Glomerular endothelial cell (primary cell): Measurements from ENCODE around the gene NF1. TPM values are rescaled to one million over a fixed set of nuclear protein-coding genes. Genes with fewer than 3 reads are reported as not detected.
"Not testable (repeated sequence)": the region's sequence is repeated elsewhere in the genome, so short reads cannot be mapped to it uniquely, and the experiment has no call there.

Experiments used
- DNase-seq: peaks from one replicate; pipeline ENCODE4 v3.0.0-alpha.2; 2011; ENCODE audit warnings: low read depth, low spot score; ENCODE audit errors: extremely low read depth
- total RNA-seq: library from RNA; depleted of rRNA; stranded (reverse); fragments of >200 nt; gene quantifications from 2 replicates; pipeline ENCODE4 v1.2.3, GENCODE V29; 2015

Gene NF1
- total RNA-seq, 1 donor from 2014 or later: 48.1 TPM

DNA sequence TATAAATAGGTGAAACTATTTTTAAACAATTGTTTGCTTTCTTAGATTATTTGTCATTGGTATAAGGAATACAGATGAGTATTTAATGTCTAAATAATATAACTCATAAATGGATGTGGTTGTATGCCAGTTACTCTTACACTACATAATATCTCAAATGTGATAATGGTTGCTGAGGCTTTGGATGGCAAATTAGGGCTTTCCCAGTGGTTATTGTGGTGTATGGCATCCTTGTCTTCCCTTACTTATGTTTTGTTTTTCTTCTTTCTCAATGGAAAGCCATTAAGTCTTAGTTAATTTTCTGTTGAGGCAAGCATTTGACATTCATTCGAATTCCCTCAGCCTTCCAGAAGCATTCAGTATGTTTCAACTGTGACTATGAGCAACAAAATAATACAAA is 191.8 kb downstream of the NF1 start:
- DNase-seq: no peak

DNA sequence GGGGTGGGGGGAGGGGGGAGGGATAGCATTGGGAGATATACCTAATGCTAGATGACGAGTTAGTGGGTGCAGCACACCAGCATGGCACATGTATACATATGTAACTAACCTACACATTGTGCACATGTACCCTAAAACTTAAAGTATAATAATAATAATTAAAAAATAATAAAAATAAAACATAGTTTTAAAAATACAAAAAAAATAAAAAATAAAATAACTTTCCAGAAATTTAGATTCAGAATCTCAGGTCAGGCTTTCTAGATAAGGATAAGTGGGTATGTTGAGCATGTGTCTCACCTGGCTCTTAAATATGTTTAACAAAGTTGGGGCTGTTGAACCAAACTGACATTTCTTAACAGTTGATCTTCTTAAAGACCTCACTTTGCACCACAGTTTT is 193.2 kb downstream of the NF1 start:
- DNase-seq: not testable (repeated sequence)

DNA sequence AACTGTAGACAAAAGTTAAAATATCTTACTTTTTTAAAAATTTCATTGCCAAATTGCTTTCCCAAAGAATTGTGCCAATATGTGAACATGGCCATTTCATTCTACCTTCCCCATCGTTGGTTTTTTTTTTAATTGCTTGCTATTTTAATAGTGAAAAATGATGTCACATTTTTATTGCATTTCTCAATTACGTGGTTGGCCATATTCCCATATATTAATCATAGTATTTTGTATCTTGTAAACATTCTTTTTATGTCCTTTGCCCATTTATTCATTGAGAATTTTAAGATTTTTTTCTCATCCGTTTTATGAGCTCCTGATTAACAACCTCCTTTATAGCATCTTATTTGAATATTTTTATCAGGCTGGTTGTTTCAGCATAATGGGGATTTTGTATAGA is 195.0 kb downstream of the NF1 start:
- DNase-seq: no peak

DNA sequence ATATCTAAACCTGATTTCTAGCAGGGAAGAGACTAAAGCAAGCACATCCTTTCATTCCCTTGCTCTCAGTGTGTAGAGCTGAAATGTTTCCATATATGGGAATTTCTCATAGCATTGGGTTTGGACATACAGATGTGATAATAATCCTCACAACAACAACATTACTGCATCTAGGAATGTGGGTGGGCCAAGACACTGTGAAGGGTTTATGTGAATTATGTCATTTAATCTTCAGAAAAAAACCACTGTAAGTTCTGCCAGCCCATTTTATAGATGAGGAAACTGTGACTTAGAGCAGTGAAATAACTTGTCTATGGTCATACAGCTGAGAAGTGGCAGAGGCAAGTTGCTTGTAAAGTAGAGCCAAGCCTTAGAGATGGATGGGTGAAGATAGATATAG is 197.0 kb downstream of the NF1 start:
- no peak for DNase-seq

DNA sequence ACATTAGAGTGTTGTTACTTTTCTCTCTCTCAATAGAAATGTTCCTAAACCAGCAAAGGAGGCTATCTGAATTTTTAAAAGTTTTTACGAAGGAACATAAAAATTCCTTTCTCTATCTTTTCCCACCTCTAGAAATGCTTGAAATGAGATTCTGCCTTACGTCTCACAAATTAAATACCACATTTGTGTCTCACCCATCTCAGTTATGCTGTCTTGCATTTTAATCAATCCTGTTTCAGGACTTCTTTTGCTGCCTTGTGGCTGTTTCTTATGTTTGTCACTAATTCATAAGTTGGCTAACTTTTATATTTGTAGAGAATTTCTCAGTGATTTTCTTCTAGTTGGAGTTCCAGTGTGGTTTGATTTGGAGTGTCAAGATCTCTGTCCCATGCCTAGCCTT is 198.8 kb downstream of the NF1 start:
- DNase-seq: no peak

DNA sequence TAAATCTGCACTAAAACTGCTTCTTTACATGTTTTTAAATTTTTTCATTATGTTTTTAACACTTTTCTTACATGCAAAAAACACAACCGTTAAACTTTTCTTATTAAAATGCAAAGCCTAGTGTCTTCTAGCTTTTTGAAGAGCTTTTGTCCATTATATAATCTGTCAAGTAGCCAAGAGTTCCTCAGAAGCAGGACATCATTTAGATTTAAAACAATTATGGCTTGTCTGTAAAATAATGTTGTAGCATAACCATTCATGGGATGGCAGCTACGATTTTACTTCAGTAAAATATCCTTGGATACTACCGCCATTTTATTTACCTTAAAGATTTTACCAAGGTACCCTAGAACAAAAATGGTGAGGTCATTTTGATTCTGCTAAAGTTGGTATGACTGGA is 199.5 kb downstream of the NF1 start:
- DNase-seq: no peak

DNA sequence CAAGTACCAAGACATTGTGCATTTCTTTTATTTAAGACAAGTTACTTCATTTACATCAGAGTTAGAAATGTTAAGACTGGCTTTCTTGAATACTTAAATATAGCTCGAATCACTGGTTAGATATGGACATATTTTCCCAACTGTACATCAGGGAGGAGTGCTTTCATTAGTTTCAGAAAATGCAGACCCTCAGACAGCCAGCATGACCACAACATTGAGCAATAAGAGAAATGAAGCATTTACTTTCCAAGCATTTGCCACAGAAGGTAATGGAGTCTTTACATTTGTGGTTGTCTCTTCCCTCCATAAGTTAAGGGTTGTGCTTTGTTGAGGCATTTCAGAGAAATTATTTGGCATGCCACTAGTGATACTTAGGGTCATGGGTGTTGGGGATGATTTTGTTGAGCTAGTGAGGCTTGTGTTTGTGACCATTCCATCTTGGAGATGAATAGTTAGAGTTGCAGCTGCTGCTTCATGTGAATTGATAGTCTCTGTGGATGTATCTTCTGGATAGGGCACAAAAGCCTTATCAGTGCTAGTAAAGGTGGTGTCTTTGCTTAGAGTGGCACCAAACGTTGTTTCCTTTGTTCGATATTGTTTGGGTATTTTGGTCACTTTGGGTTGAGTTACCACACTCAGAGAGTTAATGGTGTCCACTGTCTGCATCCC is 200.2 kb downstream of the NF1 start:
- DNase-seq: no peak

DNA sequence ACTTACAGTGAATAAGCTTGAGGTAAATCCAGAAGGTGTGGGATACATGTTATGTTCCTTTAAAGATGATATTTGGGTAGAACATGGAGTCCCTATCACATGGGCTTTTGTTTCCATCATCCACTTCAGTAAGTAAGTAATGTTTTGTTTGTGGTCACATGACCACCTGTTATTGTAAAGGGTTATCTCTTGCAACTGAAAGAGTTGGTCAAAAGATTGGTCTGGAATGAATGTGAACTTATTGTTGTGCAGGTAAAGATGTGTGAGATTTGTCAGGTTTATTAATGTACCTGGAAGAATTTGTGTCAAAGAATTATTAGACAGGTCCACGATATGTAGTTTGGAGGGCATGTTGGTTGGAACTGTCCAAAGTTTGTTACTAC is 200.7 kb downstream of the NF1 start:
- DNase-seq: no peak

DNA sequence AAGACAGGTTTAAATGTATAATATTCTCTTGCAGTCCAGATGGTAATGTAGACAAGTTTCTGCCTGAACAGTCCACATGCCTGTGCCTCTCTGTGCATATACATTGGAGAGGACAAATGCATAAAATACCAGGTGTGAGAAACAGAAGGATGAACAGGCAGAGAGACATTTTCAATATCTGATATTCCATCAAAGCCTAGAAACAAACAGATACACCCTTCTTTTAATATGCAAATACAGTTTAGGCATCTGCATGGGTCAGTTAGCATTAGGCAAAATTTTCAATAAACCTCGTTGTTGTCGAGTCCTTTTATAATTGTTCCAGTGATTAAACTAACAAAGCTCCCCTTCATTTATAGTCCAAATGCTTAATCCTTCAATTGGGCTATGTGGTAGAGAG is 201.4 kb downstream of the NF1 start:
- no peak for DNase-seq

DNA sequence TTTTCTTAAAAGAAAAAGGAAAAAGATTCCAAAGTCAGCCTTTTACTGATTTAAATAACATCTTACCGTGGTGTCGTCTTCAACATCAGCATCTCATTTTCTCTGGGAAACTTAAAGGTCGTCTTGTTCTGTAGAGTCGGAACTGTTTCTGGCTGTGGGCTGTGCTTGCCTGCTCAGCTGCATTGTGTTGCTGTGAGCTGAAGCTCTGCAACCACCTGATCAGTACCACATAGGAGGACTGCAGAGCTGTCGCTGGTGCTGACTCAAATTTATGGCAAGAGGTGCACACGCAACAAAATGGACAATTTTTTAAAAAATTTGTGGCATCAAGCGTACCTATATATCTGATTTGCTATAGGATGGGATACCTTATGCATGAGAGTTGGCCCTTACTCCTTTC is 202.3 kb downstream of the NF1 start, which contains the start of gene OMG:
TSS of gene OMG (minus strand) at position 150 of the 400 bp plus-strand sequence. CDS start 908 bp downstream, outside the sequence.
- no peak for DNase-seq

DNA sequence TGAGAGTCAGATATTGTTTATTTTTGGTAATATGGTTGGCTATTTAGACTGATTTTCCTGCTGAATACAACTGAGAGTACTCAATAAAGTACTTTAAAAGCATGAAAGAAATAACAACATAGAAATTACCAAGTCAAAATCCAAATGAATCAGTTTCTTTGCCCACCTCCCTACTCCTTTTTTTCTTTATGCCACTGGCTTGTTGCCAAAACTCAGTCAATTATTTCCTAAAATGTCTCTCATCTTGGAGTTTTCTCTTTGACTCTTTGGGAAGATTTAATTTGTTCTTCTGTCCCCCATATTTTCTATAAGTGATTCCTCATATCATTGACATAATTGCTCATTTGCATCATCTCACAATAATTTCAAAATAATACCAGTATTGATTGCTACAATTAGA is 204.8 kb downstream of the NF1 start:
- no peak for DNase-seq

DNA sequence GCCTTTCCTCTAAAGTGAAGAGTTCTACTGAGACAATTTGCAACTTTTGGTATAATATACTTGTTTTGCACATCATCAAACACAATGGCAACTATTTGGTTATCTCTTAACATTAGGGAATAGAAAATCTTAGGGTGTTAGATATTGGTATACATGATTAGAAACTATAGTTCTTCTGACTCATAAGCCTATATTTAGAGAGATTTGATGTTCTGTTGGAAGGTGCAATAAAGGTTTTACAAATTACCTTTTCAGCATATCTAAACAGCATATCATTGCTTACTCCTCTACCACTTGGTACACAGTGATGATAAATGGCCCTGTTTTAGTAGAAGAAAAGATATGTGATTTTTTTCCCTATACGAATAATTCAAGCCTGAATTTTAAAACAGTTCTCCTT is 212.9 kb downstream of the NF1 start:
- no peak for DNase-seq

DNA sequence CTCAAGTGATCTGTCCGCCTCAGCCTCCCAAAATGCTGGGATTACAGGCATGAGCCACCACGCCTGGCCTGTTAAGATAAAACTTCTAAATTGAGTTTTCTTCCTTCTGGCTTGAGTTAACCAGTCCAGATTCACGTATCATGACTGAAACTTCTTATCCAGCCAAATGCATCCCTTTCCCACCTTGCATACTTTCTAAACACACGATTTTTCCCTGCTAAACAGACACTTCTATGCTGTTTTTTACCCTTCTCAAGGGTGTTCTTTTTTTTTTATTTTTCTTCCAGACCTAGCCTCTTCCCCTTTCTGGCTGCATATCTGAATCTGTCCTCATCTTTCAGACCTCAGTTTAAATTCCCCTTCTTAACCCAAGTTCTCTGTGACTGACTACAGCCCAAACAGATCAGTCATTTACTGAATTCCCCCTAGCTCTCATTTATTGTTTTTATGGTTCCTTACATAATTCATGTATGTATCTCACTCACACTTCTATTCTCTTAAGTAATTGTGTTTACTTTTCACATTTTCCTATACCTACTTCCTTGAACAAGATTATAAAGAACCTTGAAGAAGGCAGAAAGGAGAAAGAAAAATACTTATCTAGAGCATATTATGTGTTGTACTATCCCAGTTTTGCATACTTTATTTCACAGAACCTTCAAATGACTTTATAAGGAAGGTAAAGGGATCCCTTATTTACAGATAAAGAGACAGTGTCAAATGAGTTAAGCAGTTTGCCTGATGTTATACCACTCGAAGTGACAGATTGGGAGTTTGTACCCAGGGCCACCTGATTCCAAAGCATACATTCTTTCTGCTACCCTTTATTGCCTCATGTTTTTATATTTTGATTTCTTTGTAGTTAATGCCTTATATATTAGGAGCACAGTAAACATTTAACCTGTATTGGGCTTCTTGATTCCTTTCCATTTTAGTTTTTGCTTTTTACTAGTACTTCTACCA is 213.9 kb downstream of the NF1 start:
- DNase-seq: no peak

DNA sequence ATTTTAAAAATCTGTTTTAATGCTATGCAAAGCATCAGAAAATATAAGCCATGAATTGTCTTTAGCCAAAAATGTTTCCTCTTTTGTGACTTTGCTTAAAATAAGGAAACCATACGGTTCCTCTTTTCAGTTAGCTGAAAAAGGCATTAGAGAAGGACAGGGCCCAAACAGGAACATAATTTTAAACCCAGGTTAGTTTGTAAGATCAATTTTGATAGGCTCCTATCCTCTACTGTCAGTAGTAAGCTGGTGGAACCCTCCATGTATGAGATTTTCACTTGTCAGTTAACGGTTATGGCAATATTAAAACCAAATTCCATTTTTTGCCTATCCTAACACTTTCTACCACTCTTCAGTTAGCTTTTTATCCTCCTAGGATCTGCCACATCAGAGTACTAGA is 214.8 kb downstream of the NF1 start:
- no peak for DNase-seq

DNA sequence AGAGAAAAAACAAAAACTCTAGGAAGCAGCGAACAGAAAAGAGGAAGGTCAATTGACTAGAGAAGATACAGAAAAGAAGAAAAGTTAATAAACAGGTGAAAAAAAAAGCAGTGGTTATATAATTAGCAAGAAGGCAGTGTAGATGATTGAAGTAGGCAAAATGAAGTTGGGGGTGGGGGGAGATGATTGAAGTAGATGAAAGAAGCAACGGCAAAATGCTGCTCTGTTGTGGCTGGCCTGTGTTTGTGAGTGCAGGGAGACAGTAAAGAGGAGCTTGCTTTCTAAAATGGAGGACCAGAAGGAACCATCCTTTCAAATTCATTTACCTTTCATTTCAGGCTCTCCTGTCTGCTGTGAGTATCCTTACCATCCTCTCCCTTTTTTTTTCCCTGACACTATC is 215.5 kb downstream of the NF1 start:
- DNase-seq: no peak

DNA sequence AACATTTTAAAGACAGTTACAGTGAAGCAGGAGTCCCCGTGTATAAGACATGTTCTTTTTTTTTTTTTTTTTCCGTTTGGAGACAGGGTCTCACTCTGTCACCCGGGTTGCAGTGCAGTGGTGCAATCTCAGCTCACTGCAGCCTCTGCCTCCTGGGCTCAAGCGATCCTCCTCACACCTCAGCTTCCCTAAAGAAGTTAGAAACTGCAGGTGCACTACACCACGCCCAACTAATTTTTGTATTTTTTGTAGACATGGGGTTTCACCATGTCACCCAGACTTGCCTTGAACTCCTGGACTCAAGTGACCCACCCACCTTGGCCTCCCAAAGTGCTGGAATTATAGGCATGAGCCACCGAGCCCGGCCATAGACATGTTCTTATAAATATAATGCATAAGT is 216.1 kb downstream of the NF1 start:
- no peak for DNase-seq

DNA sequence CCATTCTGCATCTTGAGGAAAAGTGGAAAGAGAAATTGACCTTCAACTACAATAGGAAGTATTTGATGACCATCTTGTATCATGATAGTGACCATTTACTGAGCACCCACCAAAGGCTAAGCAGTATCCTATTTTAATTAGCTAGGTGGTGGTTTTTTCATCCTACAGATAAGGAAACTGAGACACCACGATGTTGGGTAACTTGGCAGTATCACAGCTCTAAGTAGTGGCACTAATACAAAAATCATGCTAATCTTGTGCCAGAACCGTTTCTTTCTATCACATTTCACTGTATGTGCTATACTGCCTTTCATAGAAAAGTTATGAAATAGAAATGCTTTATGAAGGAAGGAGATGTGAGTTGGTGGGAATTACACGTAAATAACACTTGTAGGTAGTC is 216.7 kb downstream of the NF1 start:
- DNase-seq: no peak

DNA sequence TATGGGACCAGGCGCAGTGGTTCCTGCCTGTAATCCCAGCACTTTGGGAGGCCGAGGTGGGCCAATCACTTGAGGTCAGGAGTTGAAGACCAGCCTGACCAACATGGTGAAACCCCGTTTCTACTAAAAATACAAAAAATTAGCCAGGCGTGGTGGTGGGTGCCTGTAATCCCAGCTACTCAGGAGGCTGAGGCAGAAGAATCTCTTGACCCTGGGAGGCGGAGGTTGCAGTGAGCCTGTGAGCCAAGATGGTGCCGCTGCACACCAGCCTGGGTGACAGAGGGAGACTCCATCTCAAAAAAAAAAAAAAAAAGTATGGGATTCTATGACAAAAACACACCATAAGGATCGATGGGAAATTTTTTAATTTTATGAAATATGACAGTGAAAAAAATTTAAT is 217.4 kb downstream of the NF1 start:
- DNase-seq: not testable (repeated sequence)

DNA sequence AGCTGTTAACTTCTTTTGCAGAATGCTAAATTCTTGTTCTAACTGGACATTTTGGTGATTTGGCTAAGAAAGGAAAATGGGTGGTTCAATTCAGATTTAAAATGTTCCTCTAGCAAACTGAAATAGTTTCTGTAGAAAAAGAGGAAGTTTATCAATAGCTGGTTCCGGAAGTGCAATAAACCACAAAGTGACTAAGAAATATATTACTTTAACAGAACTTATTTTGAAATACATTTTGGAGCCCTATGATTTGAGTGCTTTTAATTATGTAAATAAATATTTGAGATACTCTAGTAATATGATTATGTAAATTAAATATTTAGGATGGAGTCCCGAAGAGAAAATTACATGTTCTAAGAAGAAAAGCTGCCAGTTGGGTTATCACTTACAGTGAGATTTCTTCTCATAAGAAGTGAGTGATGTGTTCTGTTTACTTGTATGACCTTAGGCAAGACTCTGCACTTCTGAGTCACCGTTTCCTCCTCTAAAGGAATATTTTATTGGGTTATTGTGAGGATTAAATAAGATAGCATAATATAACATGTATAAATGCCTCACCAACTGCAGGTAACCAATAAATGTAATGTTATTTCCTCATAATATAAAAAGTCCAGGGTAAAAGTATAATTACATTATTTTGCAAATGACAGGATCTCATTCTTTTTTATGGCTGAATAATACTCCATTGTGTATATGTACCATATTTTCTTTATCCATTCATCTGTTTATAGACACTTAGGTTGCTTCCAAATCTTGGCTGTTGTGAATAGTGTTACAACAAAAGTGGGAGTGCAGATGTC is 219.4 kb downstream of the NF1 start, which contains the start of gene EVI2B:
TSS of gene EVI2B (minus strand) at position 73 of the 800 bp plus-strand sequence. CDS start 8,445 bp downstream, outside the sequence.
- DNase-seq: peak; percentile 60

DNA sequence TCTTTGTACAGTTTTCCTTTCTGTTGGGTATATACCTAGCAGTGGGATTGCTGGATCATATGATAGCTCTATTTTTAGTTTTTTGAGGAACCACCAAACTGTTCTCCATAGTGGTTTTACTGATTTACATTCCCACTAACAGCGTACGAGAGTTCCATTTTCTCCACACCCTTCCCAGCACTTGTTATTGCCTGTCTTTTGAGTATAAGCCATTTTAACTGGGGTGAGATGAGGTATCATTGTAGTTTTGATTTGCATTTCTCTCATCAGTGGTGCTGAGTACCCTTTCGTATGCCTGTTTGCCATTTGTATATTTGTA is 220.0 kb downstream of the NF1 start:
- no peak for DNase-seq

DNA sequence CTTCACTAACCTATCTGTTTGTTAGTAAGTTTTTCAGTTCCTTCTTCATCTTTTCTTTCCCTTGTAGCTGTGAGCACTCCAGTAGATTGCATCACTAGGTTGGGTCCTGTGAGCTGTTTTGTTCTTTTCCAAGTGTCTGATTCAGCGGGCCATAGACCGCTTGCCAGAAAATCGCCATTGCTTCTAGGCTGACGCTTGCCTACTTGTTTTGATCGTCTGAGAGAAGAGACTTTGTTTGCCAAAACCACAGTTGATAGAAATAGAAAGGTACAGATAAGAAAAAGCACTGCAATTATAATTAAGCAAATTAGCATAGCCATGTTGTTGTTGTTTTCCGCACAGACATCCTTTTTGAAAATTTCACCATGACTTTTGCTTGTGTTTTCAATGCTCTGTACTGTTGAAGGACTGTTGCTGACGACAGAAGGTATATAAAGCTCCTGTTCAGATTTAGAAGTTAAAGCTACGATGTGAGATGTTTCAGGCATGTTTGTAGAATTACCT is 223.6 kb downstream of the NF1 start:
- DNase-seq: no peak
